ENCODE measurements around the gene PRDX5.
"Not testable (repeated sequence)": the region's sequence is repeated elsewhere in the genome, so short reads cannot be mapped to it uniquely, and the experiment has no call there.

PRDX5 gene

DNA sequence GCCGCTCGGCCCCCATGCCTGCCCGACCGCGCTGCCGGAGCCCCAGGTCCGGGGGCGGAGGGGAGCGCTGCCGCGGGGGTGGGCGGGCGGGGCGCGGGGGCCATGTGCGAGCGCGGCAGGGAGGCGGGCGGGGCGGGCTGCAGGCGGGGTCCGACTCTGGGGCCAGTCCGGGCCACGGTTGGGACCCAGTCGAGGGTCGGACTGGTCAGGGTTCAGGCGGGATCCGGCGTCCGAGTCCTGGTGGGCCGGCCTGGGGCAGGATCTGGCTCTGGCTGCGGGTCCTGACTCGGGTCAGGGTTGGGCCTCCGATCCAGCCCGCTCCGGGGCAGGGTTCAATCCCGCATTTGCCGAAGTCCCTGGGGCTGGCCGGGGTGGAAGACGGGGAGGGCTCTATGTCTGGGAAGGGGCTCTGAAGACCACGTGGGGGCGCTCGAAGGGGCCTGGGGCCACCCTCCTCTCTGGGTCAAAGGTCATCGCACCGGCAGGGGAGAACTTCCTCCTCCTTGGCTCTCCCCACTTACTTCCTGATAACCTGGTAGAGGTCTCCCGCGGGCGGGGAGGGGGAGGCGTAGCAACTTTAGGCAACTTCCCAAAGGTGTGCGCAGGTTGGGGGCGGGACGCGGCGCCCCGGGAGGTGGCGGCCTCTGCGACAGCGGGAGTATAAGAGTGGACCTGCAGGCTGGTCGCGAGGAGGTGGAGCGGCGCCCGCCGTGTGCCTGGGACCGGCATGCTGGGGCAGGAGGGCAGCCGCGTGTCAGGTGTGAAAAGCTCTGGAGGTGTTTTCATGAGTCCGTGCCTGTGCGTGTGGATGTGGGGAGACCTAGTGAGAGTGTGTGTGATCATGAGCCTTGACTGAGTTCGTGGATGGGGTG is 12.0 kb upstream of the PRDX5 start:
- no peak for DNase-seq (ENCODE audit: low spot score)

DNA sequence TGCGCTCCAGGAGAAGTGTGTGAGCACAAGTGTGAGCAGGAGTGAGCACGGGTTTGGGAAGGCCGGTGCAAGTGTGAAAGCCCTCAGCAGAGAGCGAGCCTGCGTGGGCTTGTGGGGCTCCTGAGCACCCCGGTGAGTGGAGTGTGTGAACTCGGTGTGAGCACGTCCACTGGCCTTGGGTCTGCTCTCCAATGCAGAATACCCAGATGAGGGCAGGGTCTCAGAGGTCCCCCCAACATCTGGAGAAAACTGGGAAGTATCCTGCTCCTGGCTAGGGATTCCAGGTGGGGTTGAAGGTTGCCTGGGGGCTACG is 11.4 kb upstream of the PRDX5 start:
- DNase-seq (ENCODE audit: low spot score): no peak
- TF ChIP-seq, protein P1, sequence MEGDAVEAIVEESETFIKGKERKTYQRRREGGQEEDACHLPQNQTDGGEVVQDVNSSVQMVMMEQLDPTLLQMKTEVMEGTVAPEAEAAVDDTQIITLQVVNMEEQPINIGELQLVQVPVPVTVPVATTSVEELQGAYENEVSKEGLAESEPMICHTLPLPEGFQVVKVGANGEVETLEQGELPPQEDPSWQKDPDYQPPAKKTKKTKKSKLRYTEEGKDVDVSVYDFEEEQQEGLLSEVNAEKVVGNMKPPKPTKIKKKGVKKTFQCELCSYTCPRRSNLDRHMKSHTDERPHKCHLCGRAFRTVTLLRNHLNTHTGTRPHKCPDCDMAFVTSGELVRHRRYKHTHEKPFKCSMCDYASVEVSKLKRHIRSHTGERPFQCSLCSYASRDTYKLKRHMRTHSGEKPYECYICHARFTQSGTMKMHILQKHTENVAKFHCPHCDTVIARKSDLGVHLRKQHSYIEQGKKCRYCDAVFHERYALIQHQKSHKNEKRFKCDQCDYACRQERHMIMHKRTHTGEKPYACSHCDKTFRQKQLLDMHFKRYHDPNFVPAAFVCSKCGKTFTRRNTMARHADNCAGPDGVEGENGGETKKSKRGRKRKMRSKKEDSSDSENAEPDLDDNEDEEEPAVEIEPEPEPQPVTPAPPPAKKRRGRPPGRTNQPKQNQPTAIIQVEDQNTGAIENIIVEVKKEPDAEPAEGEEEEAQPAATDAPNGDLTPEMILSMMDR (IDR thresholded peaks at IDR 0.05; ENCODE audit: borderline replicate concordance, control extremely low read depth, extremely low read depth, insufficient read depth, missing control alignments): no peak
- in situ Hi-C loops (cut with MboI; ENCODE audit: low sequenced_read_pairs, unreplicated experiment): no loop called here

More for the DNA sequence above, 12.0 kb upstream of the PRDX5 start:
- TF ChIP-seq, protein P1 (IDR thresholded peaks at IDR 0.05; ENCODE audit: borderline replicate concordance, control extremely low read depth, extremely low read depth, insufficient read depth, missing control alignments): peak; percentile 43
- in situ Hi-C loops (cut with MboI; ENCODE audit: low sequenced_read_pairs, unreplicated experiment): no loop called here

DNA sequence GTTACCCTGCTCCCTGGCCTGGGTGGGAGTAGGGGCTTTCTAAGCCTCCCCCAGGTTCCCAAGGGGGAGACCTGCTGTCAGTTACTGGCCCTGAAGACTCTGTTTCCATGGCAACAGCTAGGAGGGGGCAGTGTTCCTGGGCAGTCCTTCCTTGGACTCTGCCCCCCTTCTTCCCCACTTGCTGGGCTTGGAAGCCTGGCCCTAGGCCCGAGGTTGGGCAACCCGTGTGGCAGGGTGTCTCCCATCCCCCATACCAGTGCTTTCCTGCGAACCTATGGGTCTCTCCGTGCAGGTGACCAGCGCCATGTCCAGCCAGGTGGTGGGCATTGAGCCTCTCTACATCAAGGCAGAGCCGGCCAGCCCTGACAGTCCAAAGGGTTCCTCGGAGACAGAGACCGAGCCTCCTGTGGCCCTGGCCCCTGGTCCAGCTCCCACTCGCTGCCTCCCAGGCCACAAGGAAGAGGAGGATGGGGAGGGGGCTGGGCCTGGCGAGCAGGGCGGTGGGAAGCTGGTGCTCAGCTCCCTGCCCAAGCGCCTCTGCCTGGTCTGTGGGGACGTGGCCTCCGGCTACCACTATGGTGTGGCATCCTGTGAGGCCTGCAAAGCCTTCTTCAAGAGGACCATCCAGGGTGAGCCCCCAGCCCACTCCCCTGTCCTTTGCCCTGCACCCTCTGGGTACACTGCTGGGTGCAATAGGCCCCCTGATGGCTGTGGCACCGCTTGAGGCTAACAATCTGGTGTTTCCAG is 10.9 kb upstream of the PRDX5 start:
- in situ Hi-C loops (cut with MboI; ENCODE audit: low sequenced_read_pairs, unreplicated experiment): no loop called here
- TF ChIP-seq, protein P1 (IDR thresholded peaks at IDR 0.05; ENCODE audit: borderline replicate concordance, control extremely low read depth, extremely low read depth, insufficient read depth, missing control alignments): no peak
- no peak for DNase-seq (ENCODE audit: low spot score)

DNA sequence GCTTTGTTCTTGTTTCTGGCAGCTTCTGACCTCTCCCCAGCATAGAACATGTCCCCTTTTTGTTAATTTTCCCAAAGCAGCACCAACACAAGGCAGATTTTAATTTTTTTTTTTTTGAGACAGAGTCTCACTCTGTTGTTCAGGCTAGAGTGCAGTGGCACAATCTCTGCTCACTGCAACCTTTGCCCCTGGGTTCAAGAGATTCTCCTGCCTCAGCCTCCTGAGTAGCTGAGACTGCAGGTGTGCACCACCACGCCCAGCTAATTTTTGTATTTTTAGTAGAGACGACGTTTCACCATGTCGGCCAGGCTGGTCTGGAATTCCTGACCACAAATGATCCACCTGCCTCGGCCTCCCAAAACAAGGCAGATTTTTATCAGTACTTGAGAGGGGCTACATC is 10.1 kb upstream of the PRDX5 start:
- in situ Hi-C loops (cut with MboI; ENCODE audit: low sequenced_read_pairs, unreplicated experiment); DNase-seq (ENCODE audit: low spot score): not testable (repeated sequence)

DNA sequence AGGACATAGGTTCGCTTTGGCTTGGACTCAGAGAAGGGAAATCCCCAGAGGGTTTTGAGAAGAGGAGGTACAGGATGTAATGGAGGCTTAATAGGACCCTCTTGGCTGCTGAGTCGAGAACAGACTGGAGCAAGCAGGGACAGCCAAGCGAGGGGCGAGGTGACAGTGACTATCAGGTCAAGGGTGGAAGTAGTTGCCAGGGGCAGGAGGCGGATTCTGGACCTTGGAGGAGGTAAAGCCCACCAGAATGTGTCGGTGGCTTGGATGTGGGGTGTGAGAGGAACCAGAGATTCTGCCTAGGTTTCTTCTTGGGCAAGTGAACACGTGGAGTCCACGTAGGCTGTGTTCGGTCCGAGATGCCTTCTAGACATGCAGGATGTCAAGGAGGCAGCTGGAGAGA is 5.0 kb upstream of the PRDX5 start:
- no peak for DNase-seq (ENCODE audit: low spot score)
- in situ Hi-C loops (cut with MboI; ENCODE audit: low sequenced_read_pairs, unreplicated experiment): no loop called here

DNA sequence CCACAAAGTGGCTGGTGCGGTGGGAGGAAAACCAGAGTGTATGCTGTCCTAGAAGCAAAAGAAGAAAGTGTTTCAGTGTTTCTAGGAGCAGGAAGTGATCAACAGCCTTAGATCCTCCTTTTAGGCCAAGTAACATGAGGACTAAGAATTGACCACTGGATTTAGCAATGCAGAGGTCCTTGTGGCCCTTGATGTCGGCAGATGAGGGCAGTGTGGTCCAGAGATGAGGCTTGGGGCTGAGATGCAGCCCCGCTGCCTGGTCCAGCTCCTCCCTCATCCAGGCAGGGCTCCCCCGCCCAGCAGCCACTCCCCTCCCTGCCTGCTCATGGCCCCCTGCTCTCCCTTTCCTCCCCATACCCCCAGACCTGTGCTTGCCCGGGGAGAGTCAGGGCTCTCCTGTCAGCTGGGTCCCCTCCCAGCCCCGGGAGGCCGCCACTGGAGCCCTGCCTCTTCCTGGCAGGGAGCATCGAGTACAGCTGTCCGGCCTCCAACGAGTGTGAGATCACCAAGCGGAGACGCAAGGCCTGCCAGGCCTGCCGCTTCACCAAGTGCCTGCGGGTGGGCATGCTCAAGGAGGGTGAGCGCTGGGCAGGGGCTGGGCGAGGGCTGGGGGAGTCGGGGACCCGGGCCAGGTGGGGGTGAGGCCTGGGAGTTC is 4.3 kb upstream of the PRDX5 start:
- no peak for DNase-seq (ENCODE audit: low spot score)
- in situ Hi-C loops (cut with MboI; ENCODE audit: low sequenced_read_pairs, unreplicated experiment): no loop called here
- TF ChIP-seq, protein P1 (IDR thresholded peaks at IDR 0.05; ENCODE audit: borderline replicate concordance, control extremely low read depth, extremely low read depth, insufficient read depth, missing control alignments): no peak

More for the DNA sequence above, 5.0 kb upstream of the PRDX5 start:
- TF ChIP-seq, protein P1 (IDR thresholded peaks at IDR 0.05; ENCODE audit: borderline replicate concordance, control extremely low read depth, extremely low read depth, insufficient read depth, missing control alignments): no peak
